Stimulated activated CD4-positive, alpha-beta T cell treated with anti-CD3 and anti-CD28 coated beads, TNF-alpha, amount 100 ng/mL, for 24 hours (primary cell): Measurements from ENCODE around the gene RAB40C.

ENCODE experiments used
- DNase-seq, 3 experiments: peaks; one replicate each; pipeline ENCODE4 v3.0.0-alpha.2; 2020; ENCODE audit warnings: low read depth in 3 of 3

Gene RAB40C

DNA sequence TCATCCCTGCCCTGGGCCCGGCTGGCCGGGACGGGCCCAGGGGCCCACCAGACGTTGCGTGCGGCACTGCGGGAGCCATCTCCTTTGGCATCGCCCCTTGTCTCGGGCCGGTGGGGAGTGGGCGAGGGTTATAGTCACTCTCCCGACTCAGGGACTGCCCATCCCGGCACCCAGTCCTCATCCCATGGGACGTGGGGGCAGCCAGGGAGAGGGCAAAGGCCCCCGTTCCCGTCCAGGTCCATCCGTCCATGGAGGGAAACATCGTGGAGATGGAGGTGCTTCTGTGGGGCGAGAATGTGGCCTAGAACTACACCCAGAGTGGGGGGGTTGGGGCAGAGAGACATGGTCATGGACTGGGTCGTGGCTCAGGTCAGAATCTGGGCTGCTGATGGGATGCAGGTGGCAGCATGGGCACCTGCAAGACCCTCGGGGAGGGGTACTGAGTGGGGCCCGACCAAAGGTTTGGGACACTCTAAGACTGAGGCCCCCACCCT lies 56.9 kb downstream of the RAB40C start:
- DNase-seq = no peak

DNA sequence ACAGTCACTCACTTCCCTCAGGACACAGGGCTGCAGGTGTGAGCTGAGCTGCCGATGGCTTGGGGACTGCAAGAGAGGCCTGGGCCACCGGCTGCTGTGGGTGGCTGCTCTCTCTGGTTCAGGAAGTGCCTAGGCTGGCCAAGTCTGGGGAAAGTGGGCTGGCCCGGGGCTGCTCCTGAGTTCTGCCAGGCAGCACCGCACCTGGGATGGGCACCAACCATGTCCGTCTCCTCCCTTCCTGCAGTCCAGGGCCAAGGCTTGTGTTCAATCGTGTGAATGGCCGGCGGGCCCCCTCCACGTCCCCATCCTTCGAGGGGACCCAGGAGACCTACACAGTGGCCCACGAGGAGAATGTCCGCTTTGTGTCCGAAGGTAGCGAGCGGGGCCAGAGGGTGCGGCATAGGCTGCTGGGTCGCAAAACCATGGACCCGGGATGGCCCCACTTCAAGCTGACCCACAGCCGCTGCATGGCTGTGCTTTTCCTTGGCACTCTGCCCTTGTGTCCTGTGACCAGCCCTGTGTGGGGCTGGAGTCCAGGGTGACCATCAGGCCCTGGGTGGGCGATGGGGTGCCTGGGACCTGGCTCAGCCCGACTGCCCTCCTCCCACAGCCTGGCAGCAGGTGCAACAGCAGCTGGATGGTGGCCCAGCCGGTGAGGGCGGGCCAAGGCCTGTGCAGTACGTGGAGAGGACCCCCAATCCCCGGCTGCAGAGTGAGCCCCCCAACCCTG lies 57.5 kb downstream of the RAB40C start:
- DNase-seq = no peak

DNA sequence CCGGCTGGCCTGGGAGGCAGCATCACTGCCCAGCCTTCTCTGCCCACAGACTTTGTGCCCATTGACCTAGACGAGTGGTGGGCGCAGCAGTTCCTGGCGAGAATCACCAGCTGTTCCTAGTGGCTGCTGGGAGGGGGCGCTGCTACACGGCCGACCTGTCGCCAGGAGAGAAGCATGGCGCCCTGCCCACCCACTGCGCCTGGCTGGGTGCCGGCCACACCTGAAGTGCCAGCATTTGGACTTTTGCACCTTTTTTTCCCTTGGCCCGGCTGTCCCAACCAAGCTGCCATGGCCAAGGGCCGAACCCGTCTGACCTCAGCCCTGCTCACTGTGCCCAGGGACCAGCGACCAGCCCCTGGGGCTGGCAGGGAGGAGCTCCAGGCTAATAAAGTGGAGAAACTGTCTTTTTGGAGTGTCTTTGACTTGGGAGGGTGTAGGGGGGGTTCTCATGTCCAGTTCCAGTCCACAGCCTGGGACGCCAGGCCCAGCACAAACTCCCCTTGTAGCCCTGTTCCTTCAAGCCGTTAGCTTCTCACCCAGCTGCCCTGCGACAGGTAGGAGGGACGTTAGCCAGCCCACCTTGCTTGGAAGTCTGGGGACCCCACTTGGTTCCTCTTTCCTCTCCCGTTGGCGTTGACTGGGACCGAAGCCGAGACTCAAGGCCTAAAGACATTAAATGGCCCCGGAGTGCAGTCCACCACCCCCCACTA lies 58.4 kb downstream of the RAB40C start:
- DNase-seq = peak in 1 of 3 experiments; percentile 61

DNA sequence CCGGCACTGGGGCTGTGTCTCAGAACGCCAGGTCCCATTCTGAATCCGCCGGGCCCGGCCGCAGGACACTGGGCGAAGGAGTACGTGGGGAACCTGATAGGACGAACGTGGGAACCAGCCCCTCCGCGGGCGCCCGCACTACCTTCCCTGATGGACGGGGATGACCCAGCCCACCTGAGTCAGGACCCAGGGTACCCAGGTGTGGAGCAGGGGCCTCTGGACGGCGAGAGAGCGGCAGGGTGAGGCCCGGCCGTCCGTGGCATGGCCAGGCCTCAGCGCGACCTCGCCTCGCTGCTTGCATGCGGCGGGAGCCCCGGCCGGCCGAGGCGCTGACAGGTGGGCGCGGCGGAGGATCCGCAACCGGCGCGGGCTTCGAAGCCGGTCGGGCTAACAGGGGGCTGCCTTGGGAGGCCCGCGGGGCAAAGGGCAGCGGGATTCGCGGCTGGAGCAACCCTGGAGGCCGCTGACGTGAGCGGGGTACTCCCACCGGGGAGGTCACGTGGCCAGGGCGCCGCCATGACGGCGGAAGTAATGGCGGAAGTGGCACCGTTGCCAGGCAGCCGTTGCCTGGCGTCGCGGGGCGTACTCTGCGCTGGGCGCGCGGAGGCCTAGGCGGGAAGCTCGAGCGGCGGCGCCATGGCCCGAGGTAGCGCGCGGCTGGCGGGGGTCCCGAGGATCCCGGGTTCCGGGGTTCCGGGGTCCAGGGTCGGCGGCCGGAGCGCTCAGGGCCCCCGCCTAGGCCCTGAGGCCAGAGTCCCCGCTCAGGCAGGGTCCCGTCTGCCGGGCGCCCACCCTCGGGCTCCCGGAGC lies 59.1 kb downstream of the RAB40C start, which contains the start of gene WDR90:
Gene WDR90, plus strand, starts transcription at position 585 of the 809 bp plus-strand sequence. Its CDS starts 52 bp downstream, at position 637.
- peak; percentile 87 to 93 (median 88) for DNase-seq

DNA sequence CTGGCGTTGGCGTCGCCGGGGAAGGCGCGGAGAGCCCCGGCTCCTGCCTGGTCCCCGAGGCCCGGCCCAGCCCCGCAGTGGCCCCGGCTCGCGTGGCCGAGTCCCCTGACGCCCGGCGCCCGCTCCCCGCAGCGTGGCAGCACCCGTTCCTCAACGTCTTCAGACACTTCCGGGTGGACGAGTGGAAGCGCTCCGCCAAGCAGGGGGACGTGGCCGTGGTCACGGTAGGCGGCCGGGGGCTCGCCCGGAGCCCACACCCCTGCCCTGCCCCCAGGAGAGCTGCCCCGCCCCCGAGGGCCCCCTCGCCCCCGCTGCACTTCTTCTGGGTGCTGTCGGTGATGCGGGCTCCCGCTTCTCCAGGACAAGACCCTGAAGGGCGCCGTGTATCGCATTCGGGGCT lies 59.8 kb downstream of the RAB40C start:
- DNase-seq = no peak

DNA sequence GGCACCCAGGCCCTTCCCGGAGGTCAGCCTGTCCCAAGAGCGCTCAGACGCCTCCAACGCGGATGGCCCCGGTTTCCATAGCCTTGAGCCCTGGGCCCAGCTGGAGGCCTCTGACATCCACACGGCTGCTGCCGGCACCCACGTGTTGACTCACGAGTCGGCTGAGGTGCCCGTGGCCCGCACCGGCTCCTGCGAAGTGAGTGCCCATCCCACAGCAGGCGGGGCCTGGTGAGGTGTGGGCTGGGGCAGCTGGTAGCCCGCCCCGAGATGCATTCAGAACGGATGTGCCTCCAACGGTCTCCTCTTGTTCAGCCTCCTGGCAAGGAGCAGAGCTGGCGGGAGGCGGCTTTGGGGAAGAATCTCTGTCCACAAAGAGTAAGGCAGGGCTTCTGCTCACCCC lies 62.0 kb downstream of the RAB40C start:
- no peak for DNase-seq

DNA sequence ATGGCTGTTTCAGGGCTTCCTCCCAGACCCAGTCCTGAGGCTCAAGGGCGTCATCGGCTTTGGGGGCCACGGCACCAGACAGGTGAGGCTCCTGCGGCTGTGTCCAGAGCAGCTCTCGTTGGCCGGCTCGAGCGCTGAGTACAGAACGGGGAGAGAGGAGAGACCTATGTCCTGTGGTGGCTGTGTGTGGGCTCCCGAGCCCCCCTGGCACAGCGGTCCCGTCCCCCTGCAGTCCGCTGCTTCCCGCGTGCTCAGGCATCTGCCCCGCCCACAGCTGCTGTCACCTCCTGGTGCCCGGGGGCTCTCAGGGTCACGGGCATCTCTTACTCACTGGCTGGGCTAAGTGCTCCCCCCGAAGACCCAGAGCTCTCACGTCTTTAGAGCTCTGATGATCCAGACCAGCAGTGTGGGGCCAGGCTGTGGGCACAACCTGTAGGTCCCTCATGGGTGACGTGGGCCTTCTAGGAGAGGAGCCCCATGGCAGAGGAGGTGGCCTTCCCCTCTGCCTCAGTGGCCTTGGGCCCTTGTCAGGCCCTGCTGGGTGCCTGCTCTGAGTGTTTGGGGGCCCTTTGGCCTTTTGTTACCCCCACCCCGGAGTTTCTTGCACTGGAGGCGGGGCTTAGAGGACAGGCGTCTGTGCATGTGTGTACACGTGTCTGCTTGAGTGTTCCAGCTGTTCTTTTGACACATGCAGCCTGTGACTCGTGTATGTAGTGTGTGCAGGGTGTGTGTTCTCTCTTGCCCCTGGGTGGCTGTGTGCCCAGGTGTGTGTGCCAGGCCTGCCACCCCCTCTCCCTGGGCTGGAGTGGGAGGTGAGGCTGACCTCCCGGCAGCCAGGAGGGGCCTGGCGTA lies 62.8 kb downstream of the RAB40C start:
- no peak for DNase-seq

DNA sequence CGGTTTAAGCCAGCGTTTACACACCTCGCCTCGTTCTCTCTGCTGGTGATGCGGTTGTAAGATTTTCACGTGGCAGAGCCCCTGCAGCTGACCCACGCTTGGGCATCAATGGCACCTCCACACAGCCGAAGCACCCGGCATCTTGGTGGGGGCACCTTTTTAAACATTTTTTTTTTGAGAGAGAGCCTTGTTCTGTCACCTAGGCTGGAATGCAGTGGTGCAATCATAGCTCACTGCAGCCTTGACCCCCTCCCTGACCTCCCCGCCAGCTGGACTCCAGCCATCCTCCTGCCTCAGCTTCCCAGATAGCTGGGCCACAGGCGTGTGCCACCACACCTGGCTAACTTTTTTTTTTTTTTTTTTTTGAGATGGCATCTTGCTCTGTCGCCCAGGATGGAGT lies 64.2 kb downstream of the RAB40C start:
- DNase-seq = no peak

DNA sequence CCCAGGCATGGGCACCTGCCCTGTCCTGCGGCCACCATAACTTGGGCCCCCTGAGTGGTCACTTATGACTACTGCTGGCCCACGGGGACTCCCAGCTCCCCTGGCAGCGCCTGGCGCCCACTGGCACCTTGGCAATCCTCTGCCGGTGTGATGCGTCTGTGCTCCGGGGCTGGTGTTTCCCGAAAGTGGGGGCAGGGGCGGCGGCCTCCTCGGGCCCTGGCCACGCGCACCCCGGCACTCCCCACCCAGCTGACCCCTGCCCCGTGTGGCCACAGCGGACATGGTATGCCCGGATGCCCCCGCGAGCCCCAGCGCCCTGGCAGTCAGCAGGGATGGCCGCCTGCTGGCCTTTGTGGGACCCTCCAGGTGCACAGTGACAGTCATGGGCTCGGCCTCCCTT lies 67.6 kb downstream of the RAB40C start:
- no peak for DNase-seq

DNA sequence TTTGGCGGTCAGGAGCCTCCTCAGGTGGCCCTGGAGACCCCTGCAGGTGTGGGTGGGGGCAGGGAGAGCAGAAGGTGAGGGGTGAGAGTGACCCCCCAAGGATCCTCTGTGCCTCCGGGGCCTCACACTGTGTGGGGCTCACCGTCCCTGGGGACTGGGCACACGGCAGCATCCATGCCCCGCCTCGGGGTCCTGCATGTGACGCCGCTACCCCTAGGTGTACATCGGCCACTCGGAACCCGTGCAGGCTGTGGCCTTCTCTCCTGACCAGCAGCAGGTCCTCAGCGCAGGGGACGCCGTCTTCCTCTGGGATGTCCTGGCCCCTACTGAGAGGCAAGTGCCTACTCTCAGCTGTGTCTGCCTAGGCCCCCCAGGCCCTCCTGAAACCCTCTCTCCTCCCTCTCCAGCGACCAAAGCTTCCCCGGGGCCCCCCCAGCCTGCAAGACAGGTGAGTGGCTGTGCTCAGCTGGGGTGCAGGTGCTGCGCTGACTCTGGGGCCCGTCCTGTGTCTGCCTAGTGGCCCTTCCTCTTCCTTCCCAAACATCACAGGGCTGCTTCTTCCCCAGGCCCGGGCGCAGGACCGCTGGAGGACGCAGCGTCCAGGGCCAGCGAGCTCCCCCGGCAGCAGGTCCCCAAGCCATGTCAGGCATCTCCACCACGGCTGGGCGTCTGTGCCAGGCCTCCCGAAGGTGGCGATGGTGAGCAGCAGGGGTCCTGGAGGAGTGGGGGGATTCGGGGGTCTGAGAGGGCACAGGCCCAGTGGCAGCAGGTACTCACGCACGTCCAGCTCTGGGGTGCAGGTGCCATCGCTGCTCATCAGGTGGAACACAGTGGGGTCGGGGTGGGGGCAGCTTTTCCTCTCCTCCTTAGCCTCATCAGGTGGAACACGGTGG lies 69.1 kb downstream of the RAB40C start:
- no peak for DNase-seq

DNA sequence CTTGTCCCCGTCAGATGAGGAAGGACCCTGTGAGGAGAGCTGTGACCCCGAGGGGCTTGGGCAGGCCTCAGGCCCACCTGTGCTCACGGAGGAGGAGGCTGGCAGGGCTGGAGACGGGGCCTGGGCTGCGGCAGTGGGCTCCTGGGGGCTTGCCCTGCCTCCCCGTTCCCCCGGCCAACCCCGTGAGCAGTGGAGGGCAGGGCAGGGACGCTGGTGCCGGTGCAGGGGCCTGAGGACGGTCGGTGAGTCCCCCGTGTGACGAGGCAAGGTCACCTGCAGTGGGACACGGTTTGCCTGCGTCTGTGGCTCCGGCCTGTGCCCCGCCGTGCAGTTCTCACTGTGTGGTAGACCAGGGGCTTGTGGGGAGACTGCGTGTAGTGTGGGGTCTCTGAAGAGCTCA lies 69.8 kb downstream of the RAB40C start:
- DNase-seq = no peak

DNA sequence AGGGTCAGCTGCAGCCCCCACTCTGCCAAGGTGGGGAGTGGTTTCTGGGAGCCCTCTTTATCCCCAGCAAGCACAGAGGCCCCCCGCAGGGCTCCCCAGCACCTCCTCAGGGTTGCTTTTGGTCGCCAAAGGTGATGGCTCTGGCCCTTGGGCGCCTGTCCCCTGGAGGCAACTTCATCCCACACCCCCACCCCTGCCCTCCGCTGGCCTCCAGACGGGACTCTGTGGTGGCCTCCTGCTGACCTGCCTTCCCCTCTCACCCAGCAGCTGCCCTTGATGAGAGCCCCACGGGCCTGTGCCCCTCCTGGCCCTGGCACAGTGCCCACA lies 70.2 kb downstream of the RAB40C start:
- DNase-seq = no peak

DNA sequence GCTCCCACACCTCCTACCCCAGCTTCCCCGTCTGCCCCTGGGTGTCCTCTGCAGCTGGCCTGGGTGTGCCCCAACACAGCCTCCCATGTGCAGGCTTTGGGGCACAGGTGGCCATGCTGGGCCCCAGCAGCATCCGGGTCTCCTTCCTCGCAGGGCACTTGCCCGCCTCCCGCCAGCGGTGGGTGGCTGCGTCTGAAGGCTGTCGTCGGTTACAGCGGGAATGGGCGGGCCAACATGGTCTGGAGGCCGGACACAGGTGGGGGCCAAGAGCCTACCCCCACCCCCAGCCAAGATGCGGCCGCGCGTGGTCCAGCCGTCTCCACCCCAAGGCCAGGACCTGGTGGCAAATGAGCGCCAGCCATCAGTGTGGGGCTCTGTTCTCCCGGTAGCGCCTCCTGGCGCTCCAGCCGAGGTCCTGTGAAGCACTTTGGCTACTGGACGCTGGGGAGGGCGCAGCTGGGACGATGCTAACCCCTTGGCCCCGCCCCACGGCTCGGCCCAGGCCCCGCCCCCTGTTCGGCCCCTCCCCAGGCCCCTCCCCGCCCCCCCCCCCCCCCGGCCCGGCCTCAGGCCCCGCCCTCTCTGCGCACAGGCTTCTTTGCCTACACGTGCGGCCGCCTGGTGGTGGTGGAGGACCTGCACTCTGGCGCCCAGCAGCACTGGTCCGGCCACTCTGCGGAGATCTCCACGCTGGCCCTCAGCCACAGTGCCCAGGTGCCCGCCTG lies 70.8 kb downstream of the RAB40C start:
- peak in 2 of 3 experiments; percentile 38 to 66 for DNase-seq

DNA sequence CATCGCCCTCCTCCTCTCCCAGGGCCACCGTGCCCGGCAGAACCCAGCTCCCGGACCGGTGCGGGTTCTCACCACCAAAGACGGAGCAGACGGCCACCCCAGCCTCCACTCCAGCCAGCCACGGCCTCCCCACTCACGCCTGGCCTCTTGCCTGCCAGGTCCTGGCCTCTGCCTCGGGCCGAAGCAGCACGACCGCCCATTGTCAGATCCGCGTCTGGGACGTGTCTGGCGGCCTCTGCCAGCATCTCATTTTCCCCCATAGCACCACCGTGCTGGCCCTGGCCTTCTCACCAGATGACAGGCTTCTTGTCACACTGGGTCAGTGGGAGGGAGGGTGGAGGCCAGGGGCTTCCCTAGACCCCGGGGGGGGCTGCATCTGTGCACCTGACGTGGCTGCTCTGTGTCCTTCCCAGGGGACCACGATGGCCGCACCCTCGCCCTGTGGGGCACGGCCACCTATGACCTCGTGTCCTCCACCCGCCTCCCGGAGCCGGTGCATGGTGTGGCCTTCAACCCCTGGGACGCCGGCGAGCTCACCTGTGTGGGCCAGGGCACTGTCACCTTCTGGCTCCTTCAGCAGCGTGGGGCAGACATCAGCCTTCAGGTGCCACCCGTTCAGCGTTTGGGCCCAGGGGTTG lies 71.4 kb downstream of the RAB40C start:
- no peak for DNase-seq

DNA sequence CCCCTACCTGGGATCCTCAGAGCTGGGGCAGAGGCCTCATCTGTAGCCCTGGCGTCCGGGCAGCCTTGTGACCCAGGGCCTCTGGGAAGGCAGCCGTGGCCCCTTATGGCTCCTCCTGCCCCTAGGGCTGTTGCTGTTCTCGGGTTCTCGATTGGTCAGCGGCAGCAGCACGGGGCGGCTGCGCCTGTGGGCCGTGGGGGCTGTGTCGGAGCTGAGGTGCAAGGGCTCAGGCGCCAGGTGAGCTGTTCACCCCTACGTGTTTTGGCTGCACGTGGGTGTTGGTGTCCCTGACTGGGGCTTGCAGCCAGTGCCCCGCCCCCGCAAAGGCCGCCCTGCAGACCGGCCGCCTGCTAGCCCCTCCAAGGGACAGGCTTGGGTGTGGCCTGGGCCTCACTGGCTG lies 72.2 kb downstream of the RAB40C start:
- no peak for DNase-seq

DNA sequence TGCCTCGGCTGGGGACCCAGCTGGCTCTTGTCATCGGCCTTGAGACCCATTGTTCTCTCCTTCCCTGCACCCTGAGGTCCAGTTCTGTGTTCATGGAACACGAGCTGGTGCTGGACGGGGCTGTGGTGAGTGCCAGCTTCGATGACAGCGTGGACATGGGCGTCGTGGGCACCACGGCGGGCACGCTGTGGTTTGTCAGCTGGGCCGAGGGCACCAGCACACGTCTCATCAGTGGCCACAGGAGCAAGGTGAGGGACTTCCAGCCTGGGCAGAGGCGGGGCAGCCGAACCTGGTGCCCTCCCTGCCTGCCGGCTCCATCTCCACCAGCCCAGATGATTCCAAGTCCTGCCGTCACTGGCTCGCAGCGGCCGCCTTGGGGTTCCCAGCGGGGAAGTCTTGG lies 72.7 kb downstream of the RAB40C start:
- no peak for DNase-seq

DNA sequence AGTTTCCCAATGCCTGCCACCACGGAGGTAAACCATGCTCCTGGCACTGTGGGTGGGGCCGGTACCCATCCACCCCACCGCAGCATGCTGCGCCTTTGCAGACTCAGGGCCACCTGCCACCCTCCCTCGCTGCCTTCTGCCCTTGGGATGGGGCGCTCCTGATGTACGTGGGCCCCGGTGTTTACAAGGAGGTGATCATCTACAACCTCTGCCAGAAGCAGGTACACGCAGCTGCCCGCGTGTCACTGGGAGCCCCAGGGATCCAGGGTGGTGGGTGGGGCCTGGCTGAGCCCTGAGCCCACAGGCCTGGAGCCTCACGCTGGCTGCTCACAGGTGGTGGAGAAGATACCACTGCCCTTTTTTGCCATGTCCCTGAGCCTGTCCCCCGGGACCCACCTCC lies 76.7 kb downstream of the RAB40C start:
- DNase-seq = no peak

DNA sequence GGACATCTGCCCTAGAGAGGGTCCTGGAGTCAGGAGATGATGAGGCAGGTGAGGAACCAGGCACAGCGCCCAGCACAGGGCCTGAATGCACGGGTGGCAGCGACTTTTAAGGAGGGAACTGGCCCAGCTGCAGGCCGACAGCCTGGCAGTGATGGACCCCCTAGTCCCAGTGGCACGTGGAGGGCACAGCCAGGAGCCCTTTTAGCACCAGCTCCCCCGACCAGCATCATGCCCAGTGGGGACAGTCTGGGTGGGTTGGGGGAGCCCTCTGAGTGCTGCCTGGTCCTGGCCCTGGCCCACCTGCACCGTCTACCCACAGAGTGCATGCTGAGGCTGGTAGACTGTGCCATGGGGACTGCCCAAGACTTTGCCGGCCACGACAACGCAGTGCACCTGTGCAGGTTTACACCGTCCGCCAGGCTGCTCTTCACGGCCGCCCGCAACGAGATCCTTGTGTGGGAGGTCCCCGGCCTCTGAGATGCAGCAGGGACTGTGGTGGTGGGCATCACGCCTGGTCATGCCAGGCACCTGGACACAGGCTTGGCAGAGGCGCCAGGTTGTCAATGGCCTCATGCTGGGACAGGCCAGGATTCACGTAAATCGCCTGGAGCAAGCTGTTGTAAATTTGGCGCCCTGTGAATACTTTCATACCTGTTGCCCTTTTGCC lies 77.4 kb downstream of the RAB40C start:
- no peak for DNase-seq
